Common myeloid progenitor, CD34-positive (primary cell): Measurements from ENCODE around the gene PIM3.

Experiments used
- CTCF ChIA-PET: fragments of 350-600 bp; sonication (Branson Sonifier 250); formaldehyde crosslinking; loops from one replicate; lab custom pipeline; 2021; ENCODE audit warnings: antibody characterized with exemption; lab: Charles Lee
- POLR2A ChIA-PET: fragments of 350-600 bp; sonication (Branson Sonifier 250); formaldehyde crosslinking; loops from one replicate; lab custom pipeline; 2021; ENCODE audit warnings: antibody characterized with exemption; lab: Charles Lee
- DNase-seq, 3 donors: peaks; one replicate each; pipeline versions ENCODE4 v3.0.0 to v3.0.0-alpha.2; 2013
- H3K27ac ChIP-seq, 2 experiments: 1 replicate in 1 of 2; 2 replicates in 1 of 2; pipeline ENCODE4 v1.7.0; 2013; ENCODE audit warnings: inconsistent platforms in 2 of 2, low read length in 2 of 2, mild to moderate bottlenecking in 2 of 2, low read depth in 1 of 2, moderate library complexity in 1 of 2; ENCODE audit not compliant: severe bottlenecking in 2 of 2, insufficient read depth in 1 of 2, poor library complexity in 1 of 2
- H3K27me3 ChIP-seq, 5 experiments: replicated peaks in 2 of 5; 1 replicate in 3 of 5; 2 replicates in 2 of 5; pipeline versions ENCODE4 v1.6.1 to v1.7.0; 2013; ENCODE audit warnings: low read length in 4 of 5, mild to moderate bottlenecking in 2 of 5, moderate library complexity in 2 of 5, inconsistent platforms in 1 of 5; ENCODE audit not compliant: insufficient read depth in 5 of 5, control insufficient read depth in 4 of 5
- H3K36me3 ChIP-seq, 4 experiments: 1 replicate in 2 of 4; 2 replicates in 2 of 4; pipeline versions ENCODE4 v1.6.1 to v1.7.0; 2013; ENCODE audit warnings: low read length in 3 of 4, control low read depth in 1 of 4, mild to moderate bottlenecking in 1 of 4; ENCODE audit not compliant: control insufficient read depth in 4 of 4, insufficient read depth in 4 of 4
- H3K4me1 ChIP-seq, 4 experiments: 1 replicate in 3 of 4; 2 replicates in 1 of 4; pipeline versions ENCODE4 v1.6.1 to v1.7.1; 2013; ENCODE audit warnings: low read length in 3 of 4, mild to moderate bottlenecking in 3 of 4, control low read depth in 1 of 4, inconsistent platforms in 1 of 4, moderate library complexity in 1 of 4; ENCODE audit not compliant: control insufficient read depth in 4 of 4, insufficient read depth in 4 of 4; ENCODE audit errors: control extremely low read depth in 1 of 4
- H3K4me3 ChIP-seq, 7 experiments: 1 replicate in 4 of 7; 2 replicates in 3 of 7; pipeline versions ENCODE4 v1.5.1 to v1.7.0; 2013; ENCODE audit warnings: mild to moderate bottlenecking in 7 of 7, low read length in 6 of 7, moderate library complexity in 6 of 7, inconsistent platforms in 2 of 7, low read depth in 2 of 7, control low read depth in 1 of 7; ENCODE audit not compliant: insufficient read depth in 4 of 7, control insufficient read depth in 1 of 7; ENCODE audit errors: extremely low read depth in 1 of 7
- H3K9me3 ChIP-seq, 5 experiments: 1 replicate in 4 of 5; 2 replicates in 1 of 5; pipeline versions ENCODE4 v1.6.1 to v1.7.1; 2013; ENCODE audit warnings: low read length in 4 of 5, mild to moderate bottlenecking in 2 of 5, inconsistent platforms in 1 of 5, low read depth in 1 of 5, moderate library complexity in 1 of 5; ENCODE audit not compliant: control insufficient read depth in 4 of 5, insufficient read depth in 2 of 5; ENCODE audit errors: control extremely low read depth in 1 of 5
- WGBS: methylation state at CpG from one replicate; pipeline ENCODE4 v1.1.5; 2013; ENCODE audit not compliant: insufficient coverage; 5-methylcytosine and 5-hydroxymethylcytosine counted together

Gene PIM3

GRCh38 chr22:49970528-49971231, 10.1 kb downstream of the PIM3 start:
- WGBS = 6% methylated on average over 22 of the region's 32 CpGs
- CTCF ChIA-PET = interaction anchor here (0.6 to 2.6 kb wide), 5 partner anchors 9 to 40 kb away, joined by 3 to 11 read pairs (median 7); no protein-coding TSS in a partner anchor

GRCh38 chr22:49971232-49972162, 10.9 kb downstream of the PIM3 start:
- Histone ChIP-seq H3K27me3 (peaks cover 0 to 11% (median 0%) of the 10 kb centered on the region in 5 experiments), H3K4me3 (peak overlapping the region; percentile 15 to 70 (median 50)), H3K4me1 (peaks cover 0 to 48% (median 42%) of the 10 kb centered on the region in 4 experiments), H3K9me3 (no peaks in the 10 kb centered on the region), H3K36me3 (no peaks in the 10 kb centered on the region), H3K27ac (peak overlapping the region in 1 of 2 experiments; percentile 34)
- DNase-seq = peak in 1 of 3 donors; percentile 59
- CTCF ChIA-PET = interaction anchor here (0.6 to 2.6 kb wide), 5 partner anchors 8 to 41 kb away, joined by 3 to 11 read pairs (median 7); no protein-coding TSS in a partner anchor
- 8% methylated on average over 62 of the region's 81 CpGs for WGBS
- POLR2A ChIA-PET = interaction anchor here (0.5 to 1.9 kb wide), 9 partner anchors 10 to 219 kb away, joined by 3 to 25 read pairs (median 4); partner anchors contain the start of gene PIM3

More at GRCh38 chr22:49970528-49971231, 10.1 kb downstream of the PIM3 start:
- Histone ChIP-seq H3K4me1 (peaks cover 0 to 53% (median 48%) of the 10 kb centered on the region in 4 experiments), H3K4me3 (peak overlapping the region in 6 of 7 experiments; percentile 15 to 70 (median 50)), H3K27ac (peak overlapping the region in 1 of 2 experiments; percentile 34), H3K36me3 (no peaks in the 10 kb centered on the region), H3K27me3 (peaks cover 0 to 11% (median 0%) of the 10 kb centered on the region in 5 experiments), H3K9me3 (no peaks in the 10 kb centered on the region)
- DNase-seq = peak; percentile 98 to 99 (median 99)
- POLR2A ChIA-PET = interaction anchor here (0.5 to 1.9 kb wide), 9 partner anchors 9 to 220 kb away, joined by 3 to 25 read pairs (median 3); partner anchors contain the start of gene PIM3

GRCh38 chr22:49972163-49973017, 11.8 kb downstream of the PIM3 start:
- H3K27me3 ChIP-seq = peaks cover 0 to 11% (median 0%) of the 10 kb centered on the region in 5 experiments
- ChIA-PET CTCF (interaction anchor here (2.5 to 2.6 kb wide), 2 partner anchors 10 to 39 kb away, joined by 7 to 11 read pairs; no protein-coding TSS in a partner anchor), POLR2A (interaction anchor here (0.6 to 1.9 kb wide), 4 partner anchors 11 to 192 kb away, joined by 3 to 25 read pairs (median 5); partner anchors contain the start of gene PIM3)
- no peaks in the 10 kb centered on the region for H3K9me3 ChIP-seq
- peaks cover 0 to 39% (median 33%) of the 10 kb centered on the region in 4 experiments for H3K4me1 ChIP-seq
- H3K4me3 ChIP-seq = no peak overlapping the region
- WGBS = 39% methylated on average over 28 of the region's 45 CpGs
- H3K36me3 ChIP-seq = no peaks in the 10 kb centered on the region
- peak in 1 of 3 donors; percentile 58 for DNase-seq
- no peak overlapping the region for H3K27ac ChIP-seq

GRCh38 chr22:49973018-49973961, 12.7 kb downstream of the PIM3 start:
- Histone ChIP-seq H3K36me3 (no peaks in the 10 kb centered on the region), H3K27ac (no peak overlapping the region), H3K27me3 (peaks cover 0 to 11% (median 0%) of the 10 kb centered on the region in 5 experiments), H3K4me3 (no peak overlapping the region), H3K4me1 (peaks cover 0 to 32% (median 26%) of the 10 kb centered on the region in 4 experiments), H3K9me3 (no peaks in the 10 kb centered on the region)
- 95% methylated on average over 4 of the region's 5 CpGs for WGBS
- POLR2A ChIA-PET = no interaction called here
- CTCF ChIA-PET = no interaction called here
- DNase-seq = peak in 2 of 3 donors; percentile 76 to 90

GRCh38 chr22:49975543-49976389, 15.2 kb downstream of the PIM3 start:
- H3K27ac ChIP-seq = no peak overlapping the region
- ChIA-PET CTCF (no interaction called here), POLR2A (interaction anchor here (1.0 kb wide), 1 partner anchor 12 kb away, joined by 3 read pairs; no protein-coding TSS in a partner anchor)
- peaks cover 0 to 8% (median 2%) of the 10 kb centered on the region in 5 experiments for H3K9me3 ChIP-seq
- H3K4me1 ChIP-seq = peaks cover 0 to 22% (median 18%) of the 10 kb centered on the region in 4 experiments
- no peak overlapping the region for H3K4me3 ChIP-seq
- DNase-seq = peak in 1 of 3 donors; percentile 60
- H3K27me3 ChIP-seq = peaks cover 0 to 11% (median 0%) of the 10 kb centered on the region in 5 experiments
- WGBS = 31% methylated on average over 11 of the region's 17 CpGs
- no peaks in the 10 kb centered on the region for H3K36me3 ChIP-seq
